GM15510 (cell line): ENCODE data around the gene ADCY3.

Experiments used
- POLR2A ChIP-seq: IDR thresholded peaks from 3 replicates; pipeline ENCODE4 v1.6.1; 2011; ENCODE audit warnings: borderline replicate concordance; ENCODE audit not compliant: insufficient read length; ENCODE audit errors: extremely low read depth

ADCY3 gene

GRCh38 chr2:24830351-24830750 is 89.7 kb downstream of the ADCY3 start:
- TF ChIP-seq POLR2A: no peak

GRCh38 chr2:24828238-24828996 is 91.6 kb downstream of the ADCY3 start:
- no peak for TF ChIP-seq POLR2A

GRCh38 chr2:24827321-24828237 is 92.5 kb downstream of the ADCY3 start:
- TF ChIP-seq POLR2A: peak; percentile 18

- TF ChIP-seq POLR2A: no peak
Observed at GRCh38 chr2:24826773-24827145, 93.3 kb downstream of the ADCY3 start.

- TF ChIP-seq POLR2A: no peak
Observed at GRCh38 chr2:24825883-24826772, 93.9 kb downstream of the ADCY3 start.

- TF ChIP-seq POLR2A: no peak
Observed at GRCh38 chr2:24824966-24825882, 94.8 kb downstream of the ADCY3 start.

GRCh38 chr2:24824071-24824588 is 95.9 kb downstream of the ADCY3 start:
- TF ChIP-seq POLR2A: no peak

- TF ChIP-seq POLR2A: no peak
Observed at GRCh38 chr2:24822049-24822706, 97.9 kb downstream of the ADCY3 start.

- no peak for TF ChIP-seq POLR2A
Observed at GRCh38 chr2:24821433-24821891, 98.6 kb downstream of the ADCY3 start.

- TF ChIP-seq POLR2A: no peak
Observed at GRCh38 chr2:24820598-24821432, 99.2 kb downstream of the ADCY3 start.

- no peak for TF ChIP-seq POLR2A
Observed at GRCh38 chr2:24820175-24820513, 99.9 kb downstream of the ADCY3 start.

- TF ChIP-seq POLR2A: no peak
Observed at GRCh38 chr2:24819442-24820174, 100.4 kb downstream of the ADCY3 start.

GRCh38 chr2:24818721-24819167 is 101.3 kb downstream of the ADCY3 start:
- no peak for TF ChIP-seq POLR2A
